ENCODE data around the gene PIP5K1B. TPM values are rescaled to one million over a fixed set of nuclear protein-coding genes. Genes with fewer than 3 reads are reported as not detected.

Gene PIP5K1B
- total RNA-seq, 1 experiment from 2014 or later = 1.1 TPM

- no peak for DNase-seq (ENCODE audit: low spot score)
Observed at GRCh38 chr9:68851657-68852056, 146.6 kb downstream of the PIP5K1B start.

GRCh38 chr9:68852941-68853340 is 147.9 kb downstream of the PIP5K1B start:
- DNase-seq (ENCODE audit: low spot score) = no peak

GRCh38 chr9:68859347-68859746 is 154.3 kb downstream of the PIP5K1B start:
- no peak for DNase-seq (ENCODE audit: low spot score)

- DNase-seq (ENCODE audit: low spot score) = no peak
Observed at GRCh38 chr9:68860419-68860818, 155.4 kb downstream of the PIP5K1B start.

GRCh38 chr9:68861436-68861835 is 156.4 kb downstream of the PIP5K1B start:
- DNase-seq (ENCODE audit: low spot score) = no peak

GRCh38 chr9:68867066-68867465 is 162.0 kb downstream of the PIP5K1B start:
- no peak for DNase-seq (ENCODE audit: low spot score)

GRCh38 chr9:68869022-68869421 is 164.0 kb downstream of the PIP5K1B start:
- DNase-seq (ENCODE audit: low spot score) = no peak

- DNase-seq (ENCODE audit: low spot score) = no peak
Observed at GRCh38 chr9:68870086-68870485, 165.0 kb downstream of the PIP5K1B start.

- DNase-seq (ENCODE audit: low spot score) = no peak
Observed at GRCh38 chr9:68871236-68871635, 166.2 kb downstream of the PIP5K1B start.

- DNase-seq (ENCODE audit: low spot score) = no peak
Observed at GRCh38 chr9:68872026-68872501, 167.0 kb downstream of the PIP5K1B start.

- no peak for DNase-seq (ENCODE audit: low spot score)
Observed at GRCh38 chr9:68873179-68873578, 168.1 kb downstream of the PIP5K1B start.

- no peak for DNase-seq (ENCODE audit: low spot score)
Observed at GRCh38 chr9:68876273-68876672, 171.2 kb downstream of the PIP5K1B start.

GRCh38 chr9:68876681-68877080 is 171.6 kb downstream of the PIP5K1B start:
- DNase-seq (ENCODE audit: low spot score) = no peak

- DNase-seq (ENCODE audit: low spot score) = no peak
Observed at GRCh38 chr9:68877219-68877618, 172.2 kb downstream of the PIP5K1B start.

GRCh38 chr9:68878450-68878849 is 173.4 kb downstream of the PIP5K1B start:
- no peak for DNase-seq (ENCODE audit: low spot score)

- DNase-seq (ENCODE audit: low spot score) = no peak
Observed at GRCh38 chr9:68883224-68883623, 178.2 kb downstream of the PIP5K1B start.

- DNase-seq (ENCODE audit: low spot score) = no peak
Observed at GRCh38 chr9:68887232-68887631, 182.2 kb downstream of the PIP5K1B start.

- no peak for DNase-seq (ENCODE audit: low spot score)
Observed at GRCh38 chr9:68894502-68894901, 189.5 kb downstream of the PIP5K1B start.

GRCh38 chr9:68895741-68896478 is 190.9 kb downstream of the PIP5K1B start:
- DNase-seq (ENCODE audit: low spot score) = no peak

- no peak for DNase-seq (ENCODE audit: low spot score)
Observed at GRCh38 chr9:68896486-68896885, 191.4 kb downstream of the PIP5K1B start.

GRCh38 chr9:68897577-68898145 is 192.6 kb downstream of the PIP5K1B start:
- no peak for DNase-seq (ENCODE audit: low spot score)

- no peak for DNase-seq (ENCODE audit: low spot score)
Observed at GRCh38 chr9:68898781-68899439, 193.9 kb downstream of the PIP5K1B start.

- DNase-seq (ENCODE audit: low spot score) = no peak
Observed at GRCh38 chr9:68904454-68904853, 199.4 kb downstream of the PIP5K1B start.

All from HT-29 (cell line).